Uterus (tissue), 2 donors: ENCODE measurements around the gene AKNA.

Source experiments
- CTCF ChIP-seq, 4 experiments: fragments of 200-600 bp in 2 of 4; fragments of 450-650 bp in 2 of 4; sonication (generic) in 2 of 4; IDR thresholded peaks; one replicate each; pipeline ENCODE4 v1.5.1; 2016 to 2019; ENCODE audit warnings: antibody characterized with exemption in 4 of 4, mild to moderate bottlenecking in 2 of 4, moderate library complexity in 1 of 4
- POLR2A ChIP-seq, 2 donors: fragments of 450-650 bp; IDR thresholded peaks; one replicate each; pipeline ENCODE4 v1.6.1; 2016; ENCODE audit warnings: antibody characterized with exemption in 2 of 2, mild to moderate bottlenecking in 1 of 2, moderate library complexity in 1 of 2

GRCh38 chr9:114301798-114302565 is 85.8 kb downstream of the AKNA start:
- TF ChIP-seq CTCF (IDR thresholded peaks at IDR 0.05) (no peak), POLR2A (IDR thresholded peaks at IDR 0.05) (no peak)
